ENCODE data around the gene MRAP. TPM values are rescaled to one million over a fixed set of nuclear protein-coding genes. Genes with fewer than 3 reads are reported as not detected.

The MRAP gene
- total RNA-seq, 3 donors from 2014 or later (not counting 1 experiment from before 2014, with no cell fraction given), result not detected

DNA sequence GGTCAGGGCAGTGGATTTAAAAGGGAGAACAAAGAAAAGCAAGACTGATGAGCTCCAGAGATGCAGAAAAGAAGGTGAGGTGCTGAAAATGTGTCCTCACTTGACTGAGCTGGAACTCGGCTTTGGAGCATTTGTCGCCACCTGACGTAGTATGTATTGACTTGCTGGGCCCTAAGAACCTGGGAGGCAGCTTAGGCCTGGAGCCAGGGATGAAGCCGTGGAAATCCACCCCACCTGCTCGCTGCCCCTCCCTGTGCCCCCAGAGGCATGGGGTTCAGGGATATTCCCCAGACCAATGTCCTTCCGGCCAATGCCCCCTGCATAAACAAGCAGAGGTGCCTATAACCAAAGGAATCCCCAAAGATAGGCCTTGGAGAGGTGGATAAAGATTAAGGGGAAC lies 14.3 kb downstream of the MRAP start:
- Histone ChIP-seq H3K27ac (ENCODE audit: low read length) (no peak overlapping the region), H3K27me3 (ENCODE audit: control insufficient read depth, insufficient read depth, low read length) (no peaks in the 10 kb centered on the region), H3K9me3 (ENCODE audit: control insufficient read depth, insufficient read depth, low read length) (no peaks in the 10 kb centered on the region), H3K4me1 (ENCODE audit: control insufficient read depth, insufficient read depth, low read length) (no peaks in the 10 kb centered on the region), H3K4me3 (ENCODE audit: low read length) (no peak overlapping the region), H3K36me3 (ENCODE audit: control insufficient read depth, insufficient read depth, low read length) (peaks cover 35% of the 10 kb centered on the region)
- Mint-ChIP-seq H3K36me3 (no peaks in the 10 kb centered on the region), H3K4me1 (no peaks in the 10 kb centered on the region), H3K27ac (no peak overlapping the region), H3K9me3 (no peaks in the 10 kb centered on the region), H3K4me3 (no peak overlapping the region), H3K27me3 (ENCODE audit: low read depth in 2 of 2) (no peaks in the 10 kb centered on the region)
- ATAC-seq, result no peak
- DNase-seq, result no peak
- intact Hi-C loops (cut with micrococcal nuclease), result no loop called here
- TF ChIP-seq, protein P1, sequence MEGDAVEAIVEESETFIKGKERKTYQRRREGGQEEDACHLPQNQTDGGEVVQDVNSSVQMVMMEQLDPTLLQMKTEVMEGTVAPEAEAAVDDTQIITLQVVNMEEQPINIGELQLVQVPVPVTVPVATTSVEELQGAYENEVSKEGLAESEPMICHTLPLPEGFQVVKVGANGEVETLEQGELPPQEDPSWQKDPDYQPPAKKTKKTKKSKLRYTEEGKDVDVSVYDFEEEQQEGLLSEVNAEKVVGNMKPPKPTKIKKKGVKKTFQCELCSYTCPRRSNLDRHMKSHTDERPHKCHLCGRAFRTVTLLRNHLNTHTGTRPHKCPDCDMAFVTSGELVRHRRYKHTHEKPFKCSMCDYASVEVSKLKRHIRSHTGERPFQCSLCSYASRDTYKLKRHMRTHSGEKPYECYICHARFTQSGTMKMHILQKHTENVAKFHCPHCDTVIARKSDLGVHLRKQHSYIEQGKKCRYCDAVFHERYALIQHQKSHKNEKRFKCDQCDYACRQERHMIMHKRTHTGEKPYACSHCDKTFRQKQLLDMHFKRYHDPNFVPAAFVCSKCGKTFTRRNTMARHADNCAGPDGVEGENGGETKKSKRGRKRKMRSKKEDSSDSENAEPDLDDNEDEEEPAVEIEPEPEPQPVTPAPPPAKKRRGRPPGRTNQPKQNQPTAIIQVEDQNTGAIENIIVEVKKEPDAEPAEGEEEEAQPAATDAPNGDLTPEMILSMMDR (IDR thresholded peaks at IDR 0.05), result no peak
- 98% methylated on average over 6 of the region's 6 CpGs for WGBS (ENCODE audit: insufficient coverage)

GRCh38 chr21:32314806-32315205 lies 16.2 kb downstream of the MRAP start:
- intact Hi-C loops (cut with micrococcal nuclease), result no loop called here
- H3K36me3 ChIP-seq (ENCODE audit: control insufficient read depth, insufficient read depth, low read length), result peaks cover 50% of the 10 kb centered on the region
- WGBS (ENCODE audit: insufficient coverage), result 97% methylated on average over 16 of the region's 16 CpGs
- H3K27ac ChIP-seq (ENCODE audit: low read length), result no peak overlapping the region
- ATAC-seq, result no peak
- Mint-ChIP-seq H3K4me1 (no peaks in the 10 kb centered on the region), H3K9me3 (no peaks in the 10 kb centered on the region), H3K27me3 (ENCODE audit: low read depth in 2 of 2) (no peaks in the 10 kb centered on the region), H3K4me3 (no peak overlapping the region), H3K27ac (no peak overlapping the region), H3K36me3 (peaks cover 9% of the 10 kb centered on the region)
- H3K4me1 ChIP-seq (ENCODE audit: control insufficient read depth, insufficient read depth, low read length), result no peaks in the 10 kb centered on the region
- H3K27me3 ChIP-seq (ENCODE audit: control insufficient read depth, insufficient read depth, low read length), result no peaks in the 10 kb centered on the region
- no peak overlapping the region for H3K4me3 ChIP-seq (ENCODE audit: low read length)
- DNase-seq, result no peak
- H3K9me3 ChIP-seq (ENCODE audit: control insufficient read depth, insufficient read depth, low read length), result no peaks in the 10 kb centered on the region
- TF ChIP-seq, protein P1 (IDR thresholded peaks at IDR 0.05), result no peak

DNA sequence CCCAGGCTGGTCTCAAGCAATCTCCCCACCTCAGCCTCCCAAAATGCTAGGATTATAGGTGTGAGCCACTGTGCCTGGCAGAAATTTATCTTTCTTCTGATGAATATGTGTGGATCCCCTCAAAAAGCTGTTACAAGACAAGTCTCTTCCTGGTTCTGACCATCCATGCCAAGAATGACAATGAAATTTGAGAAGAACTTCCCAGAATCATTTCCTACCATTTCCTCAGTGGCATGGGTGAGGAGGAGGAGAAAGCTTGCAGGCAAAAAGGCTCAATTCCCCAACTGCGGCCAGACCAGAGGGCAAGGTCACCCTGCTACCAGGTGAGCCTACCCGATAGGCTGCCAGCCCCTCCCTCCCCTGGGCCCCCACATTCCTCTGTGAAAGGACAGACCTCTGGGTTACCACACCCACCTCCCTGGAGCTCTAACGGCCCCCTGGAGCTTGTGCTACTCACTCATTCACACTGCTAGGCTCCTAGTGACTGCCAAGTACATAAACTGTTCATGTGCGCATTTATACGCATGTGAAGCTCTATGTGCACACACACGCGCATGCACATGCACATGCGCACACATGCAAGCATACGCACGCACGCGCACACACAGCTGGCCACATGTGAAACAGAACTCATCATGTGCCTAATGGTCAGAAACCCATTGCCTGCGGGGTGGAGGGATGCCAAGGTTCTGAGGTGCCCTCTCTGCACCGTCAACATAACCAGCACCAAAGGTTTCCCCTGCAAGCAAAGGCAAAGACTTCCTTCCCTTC lies 17.0 kb downstream of the MRAP start:
- TF ChIP-seq, protein P1 (IDR thresholded peaks at IDR 0.05), result no peak
- H3K9me3 ChIP-seq (ENCODE audit: control insufficient read depth, insufficient read depth, low read length), result no peaks in the 10 kb centered on the region
- H3K9me3 Mint-ChIP-seq, result no peaks in the 10 kb centered on the region
- no peaks in the 10 kb centered on the region for H3K4me1 ChIP-seq (ENCODE audit: control insufficient read depth, insufficient read depth, low read length)
- H3K4me3 Mint-ChIP-seq, result no peak overlapping the region
- no peak overlapping the region for H3K27ac Mint-ChIP-seq
- peaks cover 9% of the 10 kb centered on the region for H3K36me3 Mint-ChIP-seq
- 96% methylated on average over 14 of the region's 14 CpGs for WGBS (ENCODE audit: insufficient coverage)
- no peak overlapping the region for H3K27ac ChIP-seq (ENCODE audit: low read length)
- H3K27me3 Mint-ChIP-seq (ENCODE audit: low read depth in 2 of 2), result no peaks in the 10 kb centered on the region
- no peak overlapping the region for H3K4me3 ChIP-seq (ENCODE audit: low read length)
- ATAC-seq (no peak), DNase-seq (no peak)
- intact Hi-C loops (cut with micrococcal nuclease), result no loop called here
- no peaks in the 10 kb centered on the region for H3K4me1 Mint-ChIP-seq
- H3K36me3 ChIP-seq (ENCODE audit: control insufficient read depth, insufficient read depth, low read length), result peaks cover 59% of the 10 kb centered on the region
- H3K27me3 ChIP-seq (ENCODE audit: control insufficient read depth, insufficient read depth, low read length), result no peaks in the 10 kb centered on the region
